Natural killer cell (primary cell): ENCODE measurements around the gene HTR4. TPM values are rescaled to one million over a fixed set of nuclear protein-coding genes. Genes with fewer than 3 reads are reported as not detected.

Experiments used
- ATAC-seq, 3 donors: fragments of 150-1000 bp in 2 of 3; fragments of 200-7000 bp in 1 of 3; cut with Tn5 transposase; 1 replicate in 1 of 3; 2 replicates in 2 of 3; pipeline ENCODE4 v1.10.0; 2021; ENCODE audit warnings: mild to moderate bottlenecking in 2 of 3, moderate library complexity in 2 of 3
- DNase-seq, 2 donors: peaks; one replicate each; pipeline versions ENCODE4 v3.0.0 to v3.0.0-alpha.2; 2013 to 2021; ENCODE audit warnings: mixed read lengths in 1 of 2
- H3K27ac ChIP-seq: one replicate; pipeline ENCODE4 v1.5.1; 2013; ENCODE audit warnings: mild to moderate bottlenecking, low read length
- H3K27me3 ChIP-seq: one replicate; pipeline ENCODE4 v1.6.1; 2013; ENCODE audit warnings: low read length; ENCODE audit not compliant: control insufficient read depth, insufficient read depth
- H3K36me3 ChIP-seq: one replicate; pipeline ENCODE4 v1.6.1; 2013; ENCODE audit warnings: low read length; ENCODE audit not compliant: control insufficient read depth, insufficient read depth
- H3K4me1 ChIP-seq: one replicate; pipeline ENCODE4 v1.6.1; 2013; ENCODE audit warnings: low read length; ENCODE audit not compliant: control insufficient read depth, insufficient read depth
- H3K4me3 ChIP-seq: one replicate; pipeline ENCODE4 v1.5.1; 2013; ENCODE audit warnings: low read length
- H3K9me3 ChIP-seq: one replicate; pipeline ENCODE4 v1.6.1; 2013; ENCODE audit warnings: low read length; ENCODE audit not compliant: control insufficient read depth, insufficient read depth
- H3K27ac Mint-ChIP-seq, 2 donors: one replicate each; pipeline ENCODE4 v1.8.0; 2022; ENCODE audit warnings: mild to moderate bottlenecking in 2 of 2, mixed read lengths in 2 of 2, moderate library complexity in 1 of 2
- H3K27me3 Mint-ChIP-seq, 2 donors: one replicate each; pipeline ENCODE4 v1.8.0; 2022; ENCODE audit warnings: low read depth in 2 of 2, mixed read lengths in 2 of 2
- H3K36me3 Mint-ChIP-seq: one replicate; pipeline ENCODE4 v1.8.0; 2022; ENCODE audit warnings: mixed read lengths
- H3K4me1 Mint-ChIP-seq, 2 donors: one replicate each; pipeline ENCODE4 v1.8.0; 2022; ENCODE audit warnings: mixed read lengths in 2 of 2
- H3K4me3 Mint-ChIP-seq: one replicate; pipeline ENCODE4 v1.8.0; 2022; ENCODE audit warnings: mild to moderate bottlenecking, moderate library complexity, mixed read lengths
- H3K9me3 Mint-ChIP-seq, 2 donors: one replicate each; pipeline ENCODE4 v1.8.0; 2022; ENCODE audit warnings: mixed read lengths in 2 of 2
- CTCF ChIP-seq: fragments of 200-600 bp; IDR thresholded peaks from one replicate; pipeline ENCODE4 v1.8.0; 2022; ENCODE audit warnings: antibody characterized with exemption
- WGBS: methylation state at CpG from one replicate; pipeline ENCODE4 v1.1.7; 2013; ENCODE audit warnings: missing lambda C conversion rate; ENCODE audit not compliant: insufficient coverage; 5-methylcytosine and 5-hydroxymethylcytosine counted together
- intact Hi-C: fragments of 100-400 bp; cut with micrococcal nuclease; formaldehyde crosslinking; loops from one replicate; pipeline ENCODE4 v1.14.2; 2022
- total RNA-seq, 4 donors: library from RNA; stranded (reverse); fragments of 120-200 nt in 1 of 4; gene quantifications; one replicate each; pipeline versions ENCODE4 v1.2.3 to v1.2.4, GENCODE V29; 2013 to 2022

Gene HTR4
- total RNA-seq, 3 donors from 2014 or later (not counting 1 experiment from before 2014, with no cell fraction given), result not detected

DNA sequence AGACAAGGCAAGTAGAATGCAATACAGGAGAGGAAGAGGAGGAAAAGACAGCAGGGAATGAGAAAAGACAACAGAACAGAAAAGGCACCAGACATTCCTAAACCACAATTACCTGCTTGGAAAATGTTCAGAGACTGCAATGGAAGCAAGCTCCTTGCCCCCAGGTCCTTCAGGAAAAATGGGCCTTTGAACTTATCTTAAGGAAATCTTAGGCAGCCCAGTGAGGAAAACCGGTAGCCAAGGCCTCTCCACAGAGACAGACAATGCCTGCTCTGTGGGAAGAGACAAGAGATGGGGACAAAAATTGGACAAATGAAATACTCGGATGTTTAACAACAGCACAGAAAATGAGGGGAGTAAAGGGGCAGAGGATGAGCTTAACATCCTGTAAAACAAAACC, 31.2 kb downstream of the HTR4 start:
- Histone ChIP-seq H3K9me3 (no peaks in the 10 kb centered on the region), H3K36me3 (no peaks in the 10 kb centered on the region), H3K4me1 (peaks cover 10% of the 10 kb centered on the region), H3K27me3 (peaks cover 15% of the 10 kb centered on the region), H3K4me3 (no peak overlapping the region), H3K27ac (no peak overlapping the region)
- intact Hi-C loops, result no loop called here
- WGBS, result 89% methylated on average over 2 of the region's 2 CpGs
- Mint-ChIP-seq H3K4me3 (no peak overlapping the region), H3K27ac (no peak overlapping the region), H3K4me1 (peaks cover 29 to 31% of the 10 kb centered on the region in 2 donors), H3K36me3 (peaks cover 7% of the 10 kb centered on the region), H3K9me3 (no peaks in the 10 kb centered on the region), H3K27me3 (peaks cover 44 to 80% of the 10 kb centered on the region in 2 donors)
- ATAC-seq (no peak), DNase-seq (no peak)
- TF ChIP-seq CTCF, result no peak

DNA sequence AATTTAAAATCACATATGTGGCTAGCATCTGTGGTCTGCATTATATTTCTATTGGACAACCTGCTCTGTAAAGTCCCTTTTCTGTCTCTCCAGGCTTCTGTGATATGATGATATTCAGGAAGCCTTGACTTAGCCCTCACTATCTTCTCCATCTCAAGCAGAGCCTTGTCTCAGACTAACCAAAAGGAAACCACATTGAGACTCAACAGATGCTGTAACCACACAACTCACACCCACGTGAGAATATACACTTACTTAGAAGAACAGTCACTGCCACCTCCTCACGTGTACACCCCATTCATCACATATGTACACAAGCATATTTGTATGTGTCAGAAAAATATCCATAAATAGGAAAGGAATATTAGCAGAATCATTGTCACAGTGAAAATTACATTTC, 33.6 kb downstream of the HTR4 start:
- WGBS, result 0% methylated on average over 1 of the region's 2 CpGs
- H3K36me3 Mint-ChIP-seq, result peaks cover 7% of the 10 kb centered on the region
- ATAC-seq (peak; percentile 88 to 98 (median 91)), DNase-seq (peak in 1 of 2 donors; percentile 68)
- no peaks in the 10 kb centered on the region for H3K9me3 Mint-ChIP-seq
- peaks cover 10% of the 10 kb centered on the region for H3K4me1 ChIP-seq
- peaks cover 45 to 89% of the 10 kb centered on the region in 2 donors for H3K27me3 Mint-ChIP-seq
- peak overlapping the region; percentile 1 for H3K4me3 Mint-ChIP-seq
- H3K36me3 ChIP-seq, result no peaks in the 10 kb centered on the region
- H3K27ac Mint-ChIP-seq, result peak overlapping the region; percentile 12 to 35
- H3K4me3 ChIP-seq, result no peak overlapping the region
- H3K27me3 ChIP-seq, result peaks cover 15% of the 10 kb centered on the region
- no peak for TF ChIP-seq CTCF
- peaks cover 29 to 31% of the 10 kb centered on the region in 2 donors for H3K4me1 Mint-ChIP-seq
- intact Hi-C loops, result no loop called here
- no peak overlapping the region for H3K27ac ChIP-seq
- no peaks in the 10 kb centered on the region for H3K9me3 ChIP-seq

DNA sequence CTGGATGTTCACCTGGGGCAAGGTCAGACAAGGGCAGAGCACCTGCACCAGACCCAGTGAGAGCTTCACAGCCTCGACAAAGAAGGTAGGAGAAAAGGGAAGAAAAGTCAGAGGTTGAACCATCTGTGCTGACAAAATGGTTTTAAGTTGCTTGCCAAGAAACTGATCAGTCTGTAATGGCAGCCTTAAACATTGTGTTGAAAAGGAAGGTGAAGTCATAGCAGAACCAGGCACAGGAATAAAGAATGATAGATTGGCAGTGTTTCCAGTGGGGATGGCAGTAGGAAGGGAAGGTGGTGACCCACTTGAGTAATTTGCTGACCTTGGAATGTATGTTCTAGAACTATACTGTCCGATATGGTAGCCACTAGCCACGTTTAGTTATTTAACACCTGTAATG, 34.2 kb downstream of the HTR4 start:
- peaks cover 45 to 90% of the 10 kb centered on the region in 2 donors for H3K27me3 Mint-ChIP-seq
- no peak for ATAC-seq
- TF ChIP-seq CTCF, result no peak
- no peaks in the 10 kb centered on the region for H3K9me3 ChIP-seq
- H3K4me1 Mint-ChIP-seq, result peaks cover 29 to 31% of the 10 kb centered on the region in 2 donors
- no peak for DNase-seq
- peaks cover 7% of the 10 kb centered on the region for H3K36me3 Mint-ChIP-seq
- no peak overlapping the region for H3K27ac ChIP-seq
- no peaks in the 10 kb centered on the region for H3K9me3 Mint-ChIP-seq
- no peaks in the 10 kb centered on the region for H3K36me3 ChIP-seq
- H3K4me1 ChIP-seq, result peaks cover 10% of the 10 kb centered on the region
- intact Hi-C loops, result no loop called here
- peak overlapping the region in 1 of 2 donors; percentile 43 for H3K27ac Mint-ChIP-seq
- H3K4me3 Mint-ChIP-seq, result peak overlapping the region; percentile 42
- WGBS, result 33% methylated on average over 3 of the region's 3 CpGs
- peaks cover 15% of the 10 kb centered on the region for H3K27me3 ChIP-seq
- H3K4me3 ChIP-seq, result no peak overlapping the region

GRCh38 chr5:148619484-148619883, 34.8 kb downstream of the HTR4 start:
- peak overlapping the region in 1 of 2 donors; percentile 43 for H3K27ac Mint-ChIP-seq
- Histone ChIP-seq H3K27ac (no peak overlapping the region), H3K36me3 (no peaks in the 10 kb centered on the region), H3K27me3 (peaks cover 15% of the 10 kb centered on the region), H3K4me3 (no peak overlapping the region), H3K9me3 (no peaks in the 10 kb centered on the region), H3K4me1 (peaks cover 10% of the 10 kb centered on the region)
- H3K36me3 Mint-ChIP-seq, result peaks cover 7% of the 10 kb centered on the region
- intact Hi-C loops, result no loop called here
- peak overlapping the region; percentile 42 for H3K4me3 Mint-ChIP-seq
- no peak for DNase-seq
- no peak for TF ChIP-seq CTCF
- H3K4me1 Mint-ChIP-seq, result peaks cover 29 to 31% of the 10 kb centered on the region in 2 donors
- ATAC-seq, result no peak
- 53% methylated on average over 2 of the region's 3 CpGs for WGBS
- peaks cover 41 to 84% of the 10 kb centered on the region in 2 donors for H3K27me3 Mint-ChIP-seq
- no peaks in the 10 kb centered on the region for H3K9me3 Mint-ChIP-seq
